H1 (cell line): Measurements from ENCODE around the gene CTIF. TPM values are rescaled to one million over a fixed set of nuclear protein-coding genes. Genes with fewer than 3 reads are reported as not detected.

Experiments used
- GABPA ChIP-seq: IDR thresholded peaks from 2 replicates; pipeline ENCODE4 v1.6.1; 2011; ENCODE audit warnings: mild to moderate bottlenecking, low read length, moderate library complexity, borderline replicate concordance; ENCODE audit not compliant: insufficient read depth
- SIN3A ChIP-seq, 2 experiments: IDR thresholded peaks in 1 of 2; conservative IDR thresholded peaks in 1 of 2; 2 replicates each; pipeline ENCODE4 v1.6.1; 2011 to 2012; ENCODE audit warnings: low read length in 2 of 2, improper control_type of control experiment in 1 of 2, low read depth in 1 of 2, mild to moderate bottlenecking in 1 of 2
- SIX5 ChIP-seq: IDR thresholded peaks from 2 replicates; pipeline ENCODE4 v1.6.1; 2011; ENCODE audit warnings: mild to moderate bottlenecking, low read depth, low read length
- SUZ12 ChIP-seq: fragments of 200-600 bp; sonication (generic); IDR thresholded peaks from 2 replicates; pipeline ENCODE4 v1.6.1; 2012; ENCODE audit warnings: mild to moderate bottlenecking, inconsistent platforms, low read length, moderate library complexity, mixed read lengths
- polyA plus RNA-seq, 7 experiments: library from polyadenylated mRNA; depleted of rRNA in 3 of 7; stranded (reverse) in 5 of 7; unstranded in 2 of 7; fragments of >200 nt in 5 of 7; fragments of 200-250 nt in 2 of 7; gene quantifications; 1 replicate in 5 of 7; 2 replicates in 1 of 7; 4 replicates in 1 of 7; pipeline versions ENCODE4 v1.2.1 to v1.2.3, GENCODE V29; 2011 to 2013; ENCODE audit warnings: missing spikeins in 2 of 7, mixed read lengths in 2 of 7
- total RNA-seq: library from RNA; stranded (reverse); fragmentation: NEBNext Ultra II Directional; extraction: Animal tissue kit (Norgen Biotek cat#: 25700); gene quantifications from 2 replicates; pipeline ENCODE4 v1.2.1, GENCODE V29; 2021

CTIF gene
- total and polyA plus RNA-seq, 2 of the 8 experiments (the other 6 are each of a cell fraction or from before 2014, with no cell fraction given) = 9.0 to 17.8 TPM

GRCh38 chr18:48517048-48517447 is 21.8 kb upstream of the CTIF start (continued):
- TF ChIP-seq GABPA (no peak), SIN3A (conservative IDR thresholded peaks at IDR 0.05 in 1 of 2, IDR thresholded peaks at IDR 0.05 in 1 of 2; ENCODE audit: low read depth in 1 of 2, low read length in 2 of 2) (no peak), SUZ12 (no peak), SIX5 (no peak)
